ENCODE measurements around the gene SPATA18. TPM values are rescaled to one million over a fixed set of nuclear protein-coding genes. Genes with fewer than 3 reads are reported as not detected.
"Not testable (repeated sequence)": the region's sequence is repeated elsewhere in the genome, so short reads cannot be mapped to it uniquely, and the experiment has no call there.

SPATA18 gene
- total RNA-seq, 4 donors from 2014 or later, result 0.46 to 2.6 (median 1.5) TPM

DNA sequence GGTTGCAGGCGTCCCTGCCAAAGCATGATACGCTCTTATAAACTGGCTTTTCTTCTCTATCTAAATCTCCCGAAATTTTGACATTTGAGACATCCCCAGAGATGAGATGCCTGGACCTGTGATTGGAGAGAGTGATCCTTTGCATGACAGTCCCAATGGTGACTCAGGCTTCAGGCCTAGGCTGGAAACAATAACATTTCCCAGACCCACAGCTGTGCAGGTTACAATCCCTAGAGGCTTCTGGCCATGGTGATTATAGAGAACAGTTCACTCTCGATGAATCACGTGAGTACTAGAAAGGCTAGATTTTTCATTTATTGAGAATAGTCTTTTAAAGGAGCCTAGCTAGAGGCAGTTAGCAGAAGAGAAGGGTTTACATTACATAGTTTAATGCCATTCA lies 75.9 kb downstream of the SPATA18 start:
- peaks cover 0 to 4% (median 0%) of the 10 kb centered on the region in 3 donors for H3K27me3 ChIP-seq
- no peak overlapping the region for H3K4me3 ChIP-seq
- no peaks in the 10 kb centered on the region for H3K4me1 ChIP-seq
- H3K9me3 ChIP-seq, result no peaks in the 10 kb centered on the region
- TF ChIP-seq POLR2A (IDR thresholded peaks at IDR 0.05) (no peak), CTCF (IDR thresholded peaks at IDR 0.05 in 4 of 5, conservative IDR thresholded peaks at IDR 0.05 in 1 of 5) (no peak)
- H3K36me3 ChIP-seq, result no peaks in the 10 kb centered on the region
- intact Hi-C loops (cut with DNase I; ENCODE audit: low total_unique reads), result no loop called here
- H3K27ac ChIP-seq, result no peak overlapping the region
- in situ Hi-C loops (cut with MboI; ENCODE audit: low sequenced_read_pairs in 4 of 4), result no loop called here
- peak in 1 of 2 donors; percentile 31 for DNase-seq
- peak; percentile 56 to 73 for ATAC-seq

DNA sequence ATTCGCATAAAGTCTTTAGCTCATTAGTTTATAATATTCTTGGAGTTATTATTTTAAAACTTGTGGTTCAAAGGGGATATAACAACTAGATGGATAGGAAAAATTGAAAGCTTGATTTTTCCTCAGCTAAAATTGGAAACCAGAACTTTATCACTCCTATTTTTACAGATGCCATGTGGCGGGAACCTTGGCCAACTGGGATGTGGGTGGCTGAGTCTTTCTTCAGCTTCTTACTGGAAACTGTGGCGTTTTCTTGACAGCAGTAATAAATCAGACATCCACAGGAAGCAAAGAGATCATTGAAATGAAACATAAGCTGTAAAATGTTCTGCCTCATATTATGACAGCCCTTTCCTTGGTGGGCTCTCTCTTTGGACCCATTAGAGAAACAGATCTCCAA lies 84.1 kb downstream of the SPATA18 start:
- in situ Hi-C loops (cut with MboI; ENCODE audit: low sequenced_read_pairs in 4 of 4) (no loop called here), intact Hi-C loops (cut with DNase I; ENCODE audit: low total_unique reads) (no loop called here)
- no peaks in the 10 kb centered on the region for H3K36me3 ChIP-seq
- no peak overlapping the region for H3K4me3 ChIP-seq
- H3K4me1 ChIP-seq, result no peaks in the 10 kb centered on the region
- no peaks in the 10 kb centered on the region for H3K9me3 ChIP-seq
- no peak overlapping the region for H3K27ac ChIP-seq
- ATAC-seq, result no peak
- no peak for DNase-seq
- TF ChIP-seq POLR2A (IDR thresholded peaks at IDR 0.05) (no peak), CTCF (IDR thresholded peaks at IDR 0.05 in 4 of 5, conservative IDR thresholded peaks at IDR 0.05 in 1 of 5) (no peak)
- no peaks in the 10 kb centered on the region for H3K27me3 ChIP-seq

DNA sequence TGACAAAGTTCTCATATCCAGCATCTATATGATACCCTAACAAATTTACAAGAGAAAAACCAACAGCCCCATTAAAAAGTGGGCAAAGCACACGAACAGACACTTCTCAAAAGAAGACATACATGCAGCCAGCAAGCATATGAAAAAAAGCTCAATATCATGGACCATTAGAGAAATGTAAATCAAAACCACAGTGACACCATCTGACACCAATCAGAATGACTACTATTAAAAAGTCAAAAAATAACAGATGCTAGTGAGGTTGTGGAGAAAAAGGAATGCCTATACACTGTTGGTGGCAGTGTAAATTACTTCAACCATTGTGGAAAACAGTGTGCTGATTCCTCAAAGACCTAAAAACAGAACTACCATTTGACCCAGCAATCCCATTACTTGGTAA lies 86.0 kb downstream of the SPATA18 start:
- H3K27ac ChIP-seq; intact Hi-C loops (cut with DNase I; ENCODE audit: low total_unique reads); DNase-seq; H3K4me3 ChIP-seq; H3K27me3 ChIP-seq; H3K9me3 ChIP-seq; H3K36me3 ChIP-seq; H3K4me1 ChIP-seq; in situ Hi-C loops (cut with MboI; ENCODE audit: low sequenced_read_pairs in 4 of 4); ATAC-seq: not testable (repeated sequence)

DNA sequence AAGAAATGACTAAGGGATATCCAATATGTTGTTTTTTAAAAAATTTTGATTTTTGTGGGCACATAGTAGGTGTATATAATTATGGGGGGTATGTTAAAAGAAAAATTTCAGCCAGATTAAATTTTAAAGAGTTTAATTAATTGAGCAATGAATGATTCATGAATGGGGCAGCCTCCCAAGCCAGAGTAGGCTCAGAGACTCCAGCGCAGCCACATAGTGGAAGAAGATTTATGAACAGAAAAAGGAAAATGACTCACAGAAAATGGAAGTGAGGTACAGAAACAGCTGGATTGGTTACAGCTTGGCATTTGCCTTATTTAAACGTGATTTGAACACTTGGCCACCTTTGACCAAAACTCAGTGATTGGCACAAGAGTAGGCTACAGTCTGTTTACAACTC lies 91.7 kb downstream of the SPATA18 start:
- intact Hi-C loops (cut with DNase I; ENCODE audit: low total_unique reads), result no loop called here
- TF ChIP-seq POLR2A (IDR thresholded peaks at IDR 0.05), result no peak
- no peak for TF ChIP-seq CTCF (IDR thresholded peaks at IDR 0.05 in 4 of 5, conservative IDR thresholded peaks at IDR 0.05 in 1 of 5)
- H3K27ac ChIP-seq, result no peak overlapping the region
- H3K4me3 ChIP-seq, result no peak overlapping the region
- H3K9me3 ChIP-seq, result no peaks in the 10 kb centered on the region
- H3K4me1 ChIP-seq, result no peaks in the 10 kb centered on the region
- ATAC-seq (no peak), DNase-seq (no peak)
- in situ Hi-C loops (cut with MboI; ENCODE audit: low sequenced_read_pairs in 4 of 4), result no loop called here
- H3K36me3 ChIP-seq, result no peaks in the 10 kb centered on the region
- no peaks in the 10 kb centered on the region for H3K27me3 ChIP-seq

GRCh38 chr4:52143815-52144214 lies 92.7 kb downstream of the SPATA18 start:
- ATAC-seq (no peak), DNase-seq (no peak)
- Histone ChIP-seq H3K36me3 (no peaks in the 10 kb centered on the region), H3K9me3 (no peaks in the 10 kb centered on the region), H3K4me1 (no peaks in the 10 kb centered on the region), H3K27me3 (no peaks in the 10 kb centered on the region), H3K27ac (no peak overlapping the region), H3K4me3 (no peak overlapping the region)
- TF ChIP-seq POLR2A (IDR thresholded peaks at IDR 0.05) (no peak), CTCF (IDR thresholded peaks at IDR 0.05 in 4 of 5, conservative IDR thresholded peaks at IDR 0.05 in 1 of 5) (no peak)
- intact Hi-C loops (cut with DNase I; ENCODE audit: low total_unique reads), result no loop called here
- in situ Hi-C loops (cut with MboI; ENCODE audit: low sequenced_read_pairs in 4 of 4), result no loop called here
